Suprapubic skin (tissue), 4 donors: Measurements from ENCODE around the gene PCYT1A. TPM values are rescaled to one million over a fixed set of nuclear protein-coding genes. Genes with fewer than 3 reads are reported as not detected.

Experiments
- DNase-seq, 2 donors: peaks; one replicate each; pipeline ENCODE4 v3.0.0-alpha.2; 2019; ENCODE audit warnings: low spot score in 2 of 2
- H3K27ac ChIP-seq: fragments of 200-600 bp; sonication (generic); one replicate; pipeline ENCODE4 v1.5.1; 2019
- H3K27me3 ChIP-seq: fragments of 200-600 bp; sonication (generic); one replicate; pipeline ENCODE4 v1.5.1; 2019
- H3K36me3 ChIP-seq: fragments of 200-600 bp; sonication (generic); one replicate; pipeline ENCODE4 v1.5.1; 2019
- H3K4me1 ChIP-seq: fragments of 200-600 bp; sonication (generic); one replicate; pipeline ENCODE4 v1.5.1; 2019
- H3K4me3 ChIP-seq: fragments of 200-600 bp; sonication (generic); one replicate; pipeline ENCODE4 v1.5.1; 2019; ENCODE audit warnings: mild to moderate bottlenecking
- H3K9me3 ChIP-seq: fragments of 200-600 bp; sonication (generic); one replicate; pipeline ENCODE4 v1.5.1; 2019
- CTCF ChIP-seq, 2 donors: fragments of 200-600 bp in 1 of 2; fragments of 450-650 bp in 1 of 2; sonication (generic) in 1 of 2; IDR thresholded peaks; one replicate each; pipeline ENCODE4 v1.5.1; 2016 to 2019; ENCODE audit warnings: antibody characterized with exemption in 2 of 2, mild to moderate bottlenecking in 1 of 2, moderate library complexity in 1 of 2
- EP300 ChIP-seq: sonication (generic); formaldehyde crosslinking; IDR thresholded peaks from one replicate; pipeline ENCODE4 v1.6.1; 2017; ENCODE audit warnings: antibody characterized with exemption
- POLR2A ChIP-seq, 2 donors: fragments of 450-650 bp; IDR thresholded peaks; one replicate each; pipeline ENCODE4 v1.6.1; 2017; ENCODE audit warnings: antibody characterized with exemption in 2 of 2, mild to moderate bottlenecking in 2 of 2, moderate library complexity in 2 of 2
- POLR2AphosphoS5 ChIP-seq, 3 donors: sonication (generic); formaldehyde crosslinking; IDR thresholded peaks; one replicate each; pipeline ENCODE4 v1.6.1; 2017; ENCODE audit warnings: antibody characterized with exemption in 3 of 3
- WGBS: methylation state at CpG from one replicate; pipeline ENCODE4 v1.1.5; 2018; 5-methylcytosine and 5-hydroxymethylcytosine counted together
- total RNA-seq, 4 donors: library from RNA; depleted of rRNA; stranded (reverse); fragments of >200 nt; gene quantifications; one replicate each; pipeline ENCODE4 v1.1.0, GENCODE V29; 2016

PCYT1A gene
- total RNA-seq, 4 donors from 2014 or later: 98.2 to 189 (median 141) TPM

- 79% methylated on average over 3 of the region's 3 CpGs for WGBS
- no peak overlapping the region for H3K27ac ChIP-seq
- H3K36me3 ChIP-seq: no peaks in the 10 kb centered on the region
- H3K4me3 ChIP-seq: no peak overlapping the region
- no peak for TF ChIP-seq POLR2A (IDR thresholded peaks at IDR 0.05)
- TF ChIP-seq POLR2AphosphoS5 (IDR thresholded peaks at IDR 0.05): no peak
- TF ChIP-seq CTCF (IDR thresholded peaks at IDR 0.05): no peak
- peaks cover 8% of the 10 kb centered on the region for H3K4me1 ChIP-seq
- no peaks in the 10 kb centered on the region for H3K27me3 ChIP-seq
- H3K9me3 ChIP-seq: no peaks in the 10 kb centered on the region
- no peak for DNase-seq
These were observed 83.7 kb downstream of the PCYT1A start for GRCh38 chr3:196203846-196204245.

- peaks cover 4% of the 10 kb centered on the region for H3K4me1 ChIP-seq
- TF ChIP-seq EP300: no peak
- TF ChIP-seq POLR2A (IDR thresholded peaks at IDR 0.05): no peak
- TF ChIP-seq CTCF (IDR thresholded peaks at IDR 0.05): no peak
- no peak for TF ChIP-seq POLR2AphosphoS5 (IDR thresholded peaks at IDR 0.05)
- H3K9me3 ChIP-seq: no peaks in the 10 kb centered on the region
- no peak overlapping the region for H3K4me3 ChIP-seq
- WGBS: 68% methylated on average over 21 of the region's 21 CpGs
- no peaks in the 10 kb centered on the region for H3K27me3 ChIP-seq
- no peaks in the 10 kb centered on the region for H3K36me3 ChIP-seq
- no peak overlapping the region for H3K27ac ChIP-seq
- DNase-seq: peak in 1 of 2 donors; percentile 66
These were observed 85.0 kb downstream of the PCYT1A start for GRCh38 chr3:196202516-196202970.

- WGBS: 81% methylated on average over 16 of the region's 19 CpGs
- DNase-seq: no peak
- Histone ChIP-seq H3K27ac (no peak overlapping the region), H3K4me1 (no peaks in the 10 kb centered on the region), H3K4me3 (no peak overlapping the region), H3K9me3 (no peaks in the 10 kb centered on the region), H3K27me3 (no peaks in the 10 kb centered on the region), H3K36me3 (no peaks in the 10 kb centered on the region)
- no peak for TF ChIP-seq POLR2AphosphoS5 (IDR thresholded peaks at IDR 0.05)
- TF ChIP-seq EP300: no peak
- TF ChIP-seq POLR2A (IDR thresholded peaks at IDR 0.05): no peak
- no peak for TF ChIP-seq CTCF (IDR thresholded peaks at IDR 0.05)
These were observed 88.5 kb downstream of the PCYT1A start for GRCh38 chr3:196198771-196199753.

GRCh38 chr3:196198081-196198675, 89.3 kb downstream of the PCYT1A start:
- H3K36me3 ChIP-seq: no peaks in the 10 kb centered on the region
- TF ChIP-seq POLR2A (IDR thresholded peaks at IDR 0.05) (no peak), POLR2AphosphoS5 (IDR thresholded peaks at IDR 0.05) (no peak), EP300 (no peak)
- H3K27ac ChIP-seq: no peak overlapping the region
- H3K9me3 ChIP-seq: no peaks in the 10 kb centered on the region
- DNase-seq: no peak
- 88% methylated on average over 9 of the region's 15 CpGs for WGBS
- H3K4me1 ChIP-seq: peaks cover under 1% of the 10 kb centered on the region
- no peaks in the 10 kb centered on the region for H3K27me3 ChIP-seq
- H3K4me3 ChIP-seq: no peak overlapping the region

- no peak overlapping the region for H3K4me3 ChIP-seq
- DNase-seq: no peak
- no peaks in the 10 kb centered on the region for H3K9me3 ChIP-seq
- no peaks in the 10 kb centered on the region for H3K27me3 ChIP-seq
- TF ChIP-seq EP300 (no peak), POLR2A (IDR thresholded peaks at IDR 0.05) (no peak), POLR2AphosphoS5 (IDR thresholded peaks at IDR 0.05) (no peak), CTCF (IDR thresholded peaks at IDR 0.05) (no peak)
- H3K27ac ChIP-seq: no peak overlapping the region
- no peaks in the 10 kb centered on the region for H3K36me3 ChIP-seq
- 83% methylated on average over 11 of the region's 17 CpGs for WGBS
- peaks cover 7% of the 10 kb centered on the region for H3K4me1 ChIP-seq
These were observed 90.0 kb downstream of the PCYT1A start for GRCh38 chr3:196197524-196197923.
